DND-41 (cell line): ENCODE data around the gene FAM168A.

Experiments
- EZH2 ChIP-seq: IDR thresholded peaks from 3 replicates; pipeline ENCODE4 v1.6.1; 2012; ENCODE audit warnings: borderline replicate concordance, low read depth, mild to moderate bottlenecking, moderate library complexity, low read length, inconsistent platforms; ENCODE audit not compliant: severe bottlenecking
- TF ChIP-seq, protein P1 (sequence below): IDR thresholded peaks from 2 replicates; pipeline ENCODE4 v1.5.1; 2012; ENCODE audit warnings: borderline replicate concordance, low read length, moderate library complexity, mild to moderate bottlenecking; ENCODE audit not compliant: poor library complexity, severe bottlenecking; ENCODE audit errors: extremely low read depth

DNA sequence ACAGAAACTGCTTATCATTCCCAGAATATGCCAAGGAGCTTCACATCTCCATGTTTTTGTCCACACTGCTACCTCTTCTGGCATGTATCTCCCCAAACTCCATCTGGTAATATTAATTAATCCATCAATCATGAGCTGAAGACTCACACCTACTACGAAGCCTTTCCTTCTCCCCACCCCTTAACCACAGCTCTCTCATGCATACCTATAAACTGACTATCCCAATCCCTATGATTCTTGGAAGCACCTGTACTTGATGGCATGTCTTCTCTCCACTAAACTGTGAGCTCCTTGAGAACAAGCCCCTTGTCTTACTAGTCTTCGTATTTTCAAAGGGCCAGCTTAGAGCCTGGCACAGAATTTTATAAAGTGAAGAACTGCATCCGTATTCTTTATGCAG is 174.4 kb downstream of the FAM168A start:
- TF ChIP-seq, protein P1, sequence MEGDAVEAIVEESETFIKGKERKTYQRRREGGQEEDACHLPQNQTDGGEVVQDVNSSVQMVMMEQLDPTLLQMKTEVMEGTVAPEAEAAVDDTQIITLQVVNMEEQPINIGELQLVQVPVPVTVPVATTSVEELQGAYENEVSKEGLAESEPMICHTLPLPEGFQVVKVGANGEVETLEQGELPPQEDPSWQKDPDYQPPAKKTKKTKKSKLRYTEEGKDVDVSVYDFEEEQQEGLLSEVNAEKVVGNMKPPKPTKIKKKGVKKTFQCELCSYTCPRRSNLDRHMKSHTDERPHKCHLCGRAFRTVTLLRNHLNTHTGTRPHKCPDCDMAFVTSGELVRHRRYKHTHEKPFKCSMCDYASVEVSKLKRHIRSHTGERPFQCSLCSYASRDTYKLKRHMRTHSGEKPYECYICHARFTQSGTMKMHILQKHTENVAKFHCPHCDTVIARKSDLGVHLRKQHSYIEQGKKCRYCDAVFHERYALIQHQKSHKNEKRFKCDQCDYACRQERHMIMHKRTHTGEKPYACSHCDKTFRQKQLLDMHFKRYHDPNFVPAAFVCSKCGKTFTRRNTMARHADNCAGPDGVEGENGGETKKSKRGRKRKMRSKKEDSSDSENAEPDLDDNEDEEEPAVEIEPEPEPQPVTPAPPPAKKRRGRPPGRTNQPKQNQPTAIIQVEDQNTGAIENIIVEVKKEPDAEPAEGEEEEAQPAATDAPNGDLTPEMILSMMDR, result no peak
- no peak for TF ChIP-seq EZH2
